WTC11 (cell line): ENCODE data around the gene FBXO40. TPM values are rescaled to one million over a fixed set of nuclear protein-coding genes. Genes with fewer than 3 reads are reported as not detected.

Source experiments
- ATAC-seq: fragments of 200-7000 bp; cut with Tn5 transposase; 2 replicates; pipeline ENCODE4 v1.10.0; 2021; ENCODE audit warnings: mild to moderate bottlenecking, moderate library complexity
- CTCF ChIA-PET: fragments of 300-600 bp; sonication (Branson Sonifier 250); formaldehyde crosslinking; loops from one replicate; lab custom pipeline; 2021; ENCODE audit warnings: antibody characterized with exemption; lab: Charles Lee
- POLR2A ChIA-PET: fragments of 350-600 bp; sonication (Branson Sonifier 250); formaldehyde crosslinking; loops from one replicate; lab custom pipeline; 2021; ENCODE audit warnings: antibody characterized with exemption; lab: Charles Lee
- DNase-seq: peaks from one replicate; pipeline ENCODE4 v3.0.0; 2021; ENCODE audit warnings: low spot score
- H3K27ac Mint-ChIP-seq: 2 replicates; pipeline ENCODE4 v1.8.0; 2021; ENCODE audit warnings: mixed read lengths
- H3K27me3 Mint-ChIP-seq: 2 replicates; pipeline ENCODE4 v1.8.0; 2021; ENCODE audit warnings: low read depth, mild to moderate bottlenecking, moderate library complexity, mixed read lengths
- H3K36me3 Mint-ChIP-seq: 2 replicates; pipeline ENCODE4 v1.8.0; 2021; ENCODE audit warnings: mixed read lengths
- H3K4me1 Mint-ChIP-seq: 2 replicates; pipeline ENCODE4 v1.8.0; 2022; ENCODE audit warnings: mixed read lengths
- H3K4me3 Mint-ChIP-seq: 2 replicates; pipeline ENCODE4 v1.8.0; 2021; ENCODE audit warnings: mild to moderate bottlenecking, moderate library complexity, mixed read lengths
- H3K9me3 Mint-ChIP-seq: 2 replicates; pipeline ENCODE4 v1.8.0; 2021; ENCODE audit warnings: mixed read lengths
- E2F1 ChIP-seq: sonication (generic); formaldehyde crosslinking; IDR thresholded peaks from 2 replicates; pipeline ENCODE4 v1.8.0; 2022; ENCODE audit warnings: mild to moderate bottlenecking, missing genetic modification reagents
- ERG ChIP-seq: fragments of 250-450 bp; sonication (Bioruptor Pico); IDR thresholded peaks from 2 replicates; pipeline ENCODE4 v1.8.0; 2021; ENCODE audit warnings: mild to moderate bottlenecking
- ESRRA ChIP-seq: sonication (generic); formaldehyde crosslinking; IDR thresholded peaks from 2 replicates; pipeline ENCODE4 v1.8.1; 2022; ENCODE audit warnings: mild to moderate bottlenecking, missing genetic modification reagents, borderline replicate concordance
- JAZF1 ChIP-seq: fragments of 250-450 bp; sonication (Bioruptor Pico); IDR thresholded peaks from 2 replicates; pipeline ENCODE4 v1.9.0; 2021; ENCODE audit warnings: moderate library complexity, mild to moderate bottlenecking, inconsistent platforms
- PRDM15 ChIP-seq: sonication (generic); formaldehyde crosslinking; IDR thresholded peaks from 2 replicates; pipeline ENCODE4 v1.8.0; 2022; ENCODE audit warnings: missing genetic modification reagents
- SMAD3 ChIP-seq: sonication (generic); formaldehyde crosslinking; IDR thresholded peaks from 2 replicates; pipeline ENCODE4 v1.8.0; 2022; ENCODE audit warnings: missing genetic modification reagents, mild to moderate bottlenecking, borderline replicate concordance
- STAT6 ChIP-seq: sonication (generic); formaldehyde crosslinking; conservative IDR thresholded peaks from 2 replicates; pipeline ENCODE4 v1.8.1; 2023; ENCODE audit warnings: mild to moderate bottlenecking, low read depth, missing genetic modification reagents, moderate library complexity
- TP53 ChIP-seq: sonication (generic); formaldehyde crosslinking; IDR thresholded peaks from 2 replicates; pipeline ENCODE4 v1.8.1; 2023; ENCODE audit warnings: mild to moderate bottlenecking, missing genetic modification reagents
- ZNF121 ChIP-seq: sonication (generic); formaldehyde crosslinking; IDR thresholded peaks from 2 replicates; pipeline ENCODE4 v1.8.0; 2023; ENCODE audit warnings: missing genetic modification reagents
- ZNF423 ChIP-seq: fragments of 250-450 bp; sonication (Bioruptor Pico); IDR thresholded peaks from 2 replicates; pipeline ENCODE4 v2.1.2; 2022; ENCODE audit warnings: mild to moderate bottlenecking, moderate library complexity
- ZNF532 ChIP-seq: fragments of 250-450 bp; sonication (Bioruptor Pico); IDR thresholded peaks from 2 replicates; pipeline ENCODE4 v1.9.0; 2021; ENCODE audit warnings: mild to moderate bottlenecking, borderline replicate concordance
- total RNA-seq: library from RNA; stranded (reverse); gene quantifications from 3 replicates; pipeline ENCODE4 v1.2.3, GENCODE V29; 2021

FBXO40 gene
- total RNA-seq, 1 experiment from 2014 or later, result 0.04 TPM

GRCh38 chr3:121648219-121648958 is 55.2 kb downstream of the FBXO40 start:
- no peaks in the 10 kb centered on the region for H3K36me3 Mint-ChIP-seq
- H3K27ac Mint-ChIP-seq, result no peak overlapping the region
- POLR2A ChIA-PET, result no interaction called here
- no peak overlapping the region for H3K4me3 Mint-ChIP-seq
- DNase-seq (no peak), ATAC-seq (no peak)
- H3K9me3 Mint-ChIP-seq, result no peaks in the 10 kb centered on the region
- H3K4me1 Mint-ChIP-seq, result peaks cover 11% of the 10 kb centered on the region
- H3K27me3 Mint-ChIP-seq, result no peaks in the 10 kb centered on the region
- TF ChIP-seq SMAD3 (no peak), ZNF532 (CRISPR knock-in tag) (no peak), PRDM15 (CRISPR knock-in tag) (no peak), TP53 (no peak), ZNF121 (no peak), ERG (CRISPR knock-in tag) (no peak), ESRRA (CRISPR knock-in tag) (no peak), ZNF423 (CRISPR knock-in tag) (no peak), E2F1 (CRISPR knock-in tag) (no peak), JAZF1 (CRISPR knock-in tag) (no peak), STAT6 (CRISPR knock-in tag) (no peak)
- CTCF ChIA-PET, result interaction anchor here (1.7 to 2.0 kb wide), 2 partner anchors 55 to 101 kb away, joined by 4 to 10 read pairs; no protein-coding TSS in a partner anchor
